ENCODE measurements around the gene PPP2R2B. TPM values are rescaled to one million over a fixed set of nuclear protein-coding genes. Genes with fewer than 3 reads are reported as not detected.

Gene PPP2R2B
- total RNA-seq, 1 experiment from 2014 or later: not detected

GRCh38 chr5:146890731-146891440 lies 12.3 kb upstream of the PPP2R2B start:
- ChIA-PET POLR2A (ENCODE audit: low non-redundant PET) (no interaction called here), CTCF (no interaction called here)
- no peaks in the 10 kb centered on the region for H3K36me3 ChIP-seq (ENCODE audit: insufficient read depth, low read length, poor library complexity, severe bottlenecking)
- H3K4me1 ChIP-seq (ENCODE audit: insufficient read depth, low read length, poor library complexity, severe bottlenecking): no peaks in the 10 kb centered on the region
- no TSS peak for BruUV-seq (replicated peaks)
- TF ChIP-seq EZH2 (IDR thresholded peaks at IDR 0.05; ENCODE audit: borderline replicate concordance, low read depth, low read length, poor library complexity, severe bottlenecking): no peak
- TF ChIP-seq CTCF (conservative IDR thresholded peaks at IDR 0.05; ENCODE audit: low read depth, low read length): no peak
- H3K27me3 ChIP-seq (replicated peaks; ENCODE audit: insufficient read depth, low read depth, low read length, poor library complexity): peaks cover 5% of the 10 kb centered on the region
- H3K4me3 ChIP-seq (ENCODE audit: low read depth, low read length, poor library complexity, severe bottlenecking): no peak overlapping the region
- DNase-seq (ENCODE audit: low spot score): peak; percentile 2
- intact Hi-C loops (cut with micrococcal nuclease; ENCODE audit: unreplicated experiment): no loop called here
- H3K9me3 ChIP-seq (ENCODE audit: low read depth, low read length, poor library complexity, severe bottlenecking): no peaks in the 10 kb centered on the region
- no peak overlapping the region for H3K27ac ChIP-seq (ENCODE audit: low read depth, low read length, poor library complexity, severe bottlenecking)

DNA sequence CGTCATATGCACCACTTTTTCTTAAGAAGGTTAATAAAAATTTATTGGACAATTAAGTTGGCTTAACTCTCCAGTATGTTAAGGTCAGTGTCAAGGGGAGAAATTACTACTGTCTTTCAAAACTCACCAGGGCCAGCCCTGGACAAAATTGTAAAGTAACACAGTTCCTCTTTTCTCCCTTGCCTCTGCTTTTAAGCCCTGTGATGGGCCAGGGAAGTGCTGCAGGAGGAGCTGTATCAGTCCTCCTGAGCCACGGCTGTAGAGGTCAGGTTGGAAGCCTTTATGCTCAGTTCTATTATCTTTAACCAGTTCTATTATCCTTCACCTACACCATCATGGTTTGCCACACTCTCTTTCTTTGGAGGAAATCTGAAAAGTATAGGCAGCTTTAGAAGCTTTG lies 11.5 kb upstream of the PPP2R2B start:
- H3K36me3 ChIP-seq (ENCODE audit: insufficient read depth, low read length, poor library complexity, severe bottlenecking): no peaks in the 10 kb centered on the region
- peaks cover 5% of the 10 kb centered on the region for H3K27me3 ChIP-seq (replicated peaks; ENCODE audit: insufficient read depth, low read depth, low read length, poor library complexity)
- no peaks in the 10 kb centered on the region for H3K4me1 ChIP-seq (ENCODE audit: insufficient read depth, low read length, poor library complexity, severe bottlenecking)
- ChIA-PET POLR2A (ENCODE audit: low non-redundant PET) (no interaction called here), CTCF (no interaction called here)
- H3K27ac ChIP-seq (ENCODE audit: low read depth, low read length, poor library complexity, severe bottlenecking): no peak overlapping the region
- intact Hi-C loops (cut with micrococcal nuclease; ENCODE audit: unreplicated experiment): no loop called here
- TF ChIP-seq CTCF (conservative IDR thresholded peaks at IDR 0.05; ENCODE audit: low read depth, low read length) (no peak), EZH2 (IDR thresholded peaks at IDR 0.05; ENCODE audit: borderline replicate concordance, low read depth, low read length, poor library complexity, severe bottlenecking) (no peak)
- no peaks in the 10 kb centered on the region for H3K9me3 ChIP-seq (ENCODE audit: low read depth, low read length, poor library complexity, severe bottlenecking)
- no peak overlapping the region for H3K4me3 ChIP-seq (ENCODE audit: low read depth, low read length, poor library complexity, severe bottlenecking)
- DNase-seq (ENCODE audit: low spot score): no peak
- BruUV-seq (replicated peaks): no TSS peak

GRCh38 chr5:146889169-146889568 lies 10.6 kb upstream of the PPP2R2B start:
- H3K27me3 ChIP-seq (replicated peaks; ENCODE audit: insufficient read depth, low read depth, low read length, poor library complexity): peaks cover 8% of the 10 kb centered on the region
- ChIA-PET CTCF (no interaction called here), POLR2A (ENCODE audit: low non-redundant PET) (no interaction called here)
- no peak overlapping the region for H3K27ac ChIP-seq (ENCODE audit: low read depth, low read length, poor library complexity, severe bottlenecking)
- DNase-seq (ENCODE audit: low spot score): no peak
- intact Hi-C loops (cut with micrococcal nuclease; ENCODE audit: unreplicated experiment): no loop called here
- H3K4me3 ChIP-seq (ENCODE audit: low read depth, low read length, poor library complexity, severe bottlenecking): no peak overlapping the region
- no peaks in the 10 kb centered on the region for H3K4me1 ChIP-seq (ENCODE audit: insufficient read depth, low read length, poor library complexity, severe bottlenecking)
- TF ChIP-seq CTCF (conservative IDR thresholded peaks at IDR 0.05; ENCODE audit: low read depth, low read length): no peak
- TF ChIP-seq EZH2 (IDR thresholded peaks at IDR 0.05; ENCODE audit: borderline replicate concordance, low read depth, low read length, poor library complexity, severe bottlenecking): no peak
- BruUV-seq (replicated peaks): no TSS peak
- H3K9me3 ChIP-seq (ENCODE audit: low read depth, low read length, poor library complexity, severe bottlenecking): no peaks in the 10 kb centered on the region
- H3K36me3 ChIP-seq (ENCODE audit: insufficient read depth, low read length, poor library complexity, severe bottlenecking): no peaks in the 10 kb centered on the region
